ENCODE measurements around the gene NFE2L2. TPM values are rescaled to one million over a fixed set of nuclear protein-coding genes. Genes with fewer than 3 reads are reported as not detected.
"Not testable (repeated sequence)": the region's sequence is repeated elsewhere in the genome, so short reads cannot be mapped to it uniquely, and the experiment has no call there.

Gene NFE2L2
- total RNA-seq, 2 donors from 2014 or later: 58.0 to 65.5 TPM

GRCh38 chr2:177212106-177212890 lies 52.2 kb downstream of the NFE2L2 start, which contains the start of gene HNRNPA3:
Gene HNRNPA3, plus strand, starts transcription at chr2:177212794. Its CDS starts 6 bp downstream, at chr2:177212800.
- H3K4me3 Mint-ChIP-seq: peak within 1 kb of the TSS; percentile 94
- peak; percentile 99 to 100 (median 100) for DNase-seq
- peaks cover 27% of the 10 kb centered on the region for H3K4me1 Mint-ChIP-seq
- ATAC-seq: peak; percentile 85
- H3K27ac Mint-ChIP-seq: peak within 1 kb of the TSS; percentile 99
- H3K36me3 Mint-ChIP-seq (ENCODE audit: low read depth): peaks cover 12% of the 10 kb centered on the region
- H3K9me3 ChIP-seq (ENCODE audit: control insufficient read depth, low read length, poor library complexity, severe bottlenecking): no peaks in the 10 kb centered on the region
- H3K27me3 Mint-ChIP-seq: no peaks in the 10 kb centered on the region

DNA sequence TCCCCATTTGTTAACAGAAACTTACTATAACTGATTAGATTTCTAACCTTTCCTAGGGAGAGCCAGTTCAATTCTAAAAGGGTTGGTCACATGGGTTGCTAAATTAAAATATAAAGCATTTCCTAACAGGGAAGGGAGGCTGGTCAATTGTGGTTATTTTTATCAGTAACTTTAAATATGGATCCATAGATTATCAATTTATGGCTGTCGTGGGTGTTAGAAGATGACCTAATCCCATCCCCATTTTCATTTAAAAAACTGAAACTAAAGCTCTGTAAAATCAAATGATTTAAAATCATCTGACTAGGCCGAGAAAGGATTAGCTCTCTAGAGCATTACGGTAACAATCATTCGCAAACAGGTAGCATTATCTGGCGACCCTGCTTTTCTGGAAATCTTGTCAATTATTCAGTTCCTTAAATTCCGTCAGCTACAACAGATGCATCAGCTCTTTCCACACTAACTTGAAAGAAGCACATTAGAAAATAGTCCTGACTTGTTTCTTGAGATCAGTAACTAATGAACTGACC lies 52.9 kb downstream of the NFE2L2 start:
- no peaks in the 10 kb centered on the region for H3K27me3 Mint-ChIP-seq
- ATAC-seq: no peak
- peak overlapping the region; percentile 94 for H3K4me3 Mint-ChIP-seq
- peaks cover 25% of the 10 kb centered on the region for H3K4me1 Mint-ChIP-seq
- DNase-seq: no peak
- peaks cover 10% of the 10 kb centered on the region for H3K36me3 Mint-ChIP-seq (ENCODE audit: low read depth)
- H3K9me3 ChIP-seq (ENCODE audit: control insufficient read depth, low read length, poor library complexity, severe bottlenecking): no peaks in the 10 kb centered on the region
- peak overlapping the region; percentile 99 for H3K27ac Mint-ChIP-seq

- Mint-ChIP-seq H3K27me3 (no peaks in the 10 kb centered on the region), H3K4me1 (peaks cover 24% of the 10 kb centered on the region), H3K27ac (peak overlapping the region; percentile 99), H3K36me3 (ENCODE audit: low read depth) (peaks cover 6% of the 10 kb centered on the region), H3K4me3 (peak overlapping the region; percentile 94)
- H3K9me3 ChIP-seq (ENCODE audit: control insufficient read depth, low read length, poor library complexity, severe bottlenecking): no peaks in the 10 kb centered on the region
- DNase-seq (no peak), ATAC-seq (no peak)
Measured at GRCh38 chr2:177211169-177211568, 53.4 kb downstream of the NFE2L2 start.

GRCh38 chr2:177207101-177207500 lies 57.4 kb downstream of the NFE2L2 start:
- peak overlapping the region; percentile 24 for H3K27ac Mint-ChIP-seq
- H3K36me3 Mint-ChIP-seq (ENCODE audit: low read depth): no peaks in the 10 kb centered on the region
- H3K4me3 Mint-ChIP-seq: no peak overlapping the region
- no peaks in the 10 kb centered on the region for H3K27me3 Mint-ChIP-seq
- DNase-seq (no peak), ATAC-seq (no peak)
- no peaks in the 10 kb centered on the region for H3K9me3 ChIP-seq (ENCODE audit: control insufficient read depth, low read length, poor library complexity, severe bottlenecking)
- peaks cover 9% of the 10 kb centered on the region for H3K4me1 Mint-ChIP-seq

DNA sequence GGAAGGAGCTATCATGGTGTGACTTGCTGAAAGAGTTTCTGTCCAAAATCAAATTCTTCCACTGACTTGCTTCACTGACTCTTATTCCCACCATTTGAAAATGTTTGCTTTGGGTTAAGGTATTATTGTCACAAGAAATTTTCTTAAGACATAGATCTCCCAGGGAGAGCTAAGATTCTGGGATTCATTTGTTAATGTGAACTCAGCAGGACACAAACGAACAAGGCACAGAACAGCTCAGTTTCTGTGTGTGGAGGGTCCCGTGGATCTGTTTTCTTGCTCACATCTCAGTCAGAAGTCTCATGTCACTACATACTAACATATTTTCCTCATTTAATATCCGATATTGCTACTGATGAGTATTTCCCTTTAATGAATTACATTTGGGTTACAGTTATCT lies 60.1 kb downstream of the NFE2L2 start:
- Mint-ChIP-seq H3K36me3 (ENCODE audit: low read depth) (no peaks in the 10 kb centered on the region), H3K27ac (no peak overlapping the region), H3K27me3 (no peaks in the 10 kb centered on the region), H3K4me3 (no peak overlapping the region), H3K4me1 (peaks cover 3% of the 10 kb centered on the region)
- ATAC-seq (no peak), DNase-seq (no peak)
- no peaks in the 10 kb centered on the region for H3K9me3 ChIP-seq (ENCODE audit: control insufficient read depth, low read length, poor library complexity, severe bottlenecking)

DNA sequence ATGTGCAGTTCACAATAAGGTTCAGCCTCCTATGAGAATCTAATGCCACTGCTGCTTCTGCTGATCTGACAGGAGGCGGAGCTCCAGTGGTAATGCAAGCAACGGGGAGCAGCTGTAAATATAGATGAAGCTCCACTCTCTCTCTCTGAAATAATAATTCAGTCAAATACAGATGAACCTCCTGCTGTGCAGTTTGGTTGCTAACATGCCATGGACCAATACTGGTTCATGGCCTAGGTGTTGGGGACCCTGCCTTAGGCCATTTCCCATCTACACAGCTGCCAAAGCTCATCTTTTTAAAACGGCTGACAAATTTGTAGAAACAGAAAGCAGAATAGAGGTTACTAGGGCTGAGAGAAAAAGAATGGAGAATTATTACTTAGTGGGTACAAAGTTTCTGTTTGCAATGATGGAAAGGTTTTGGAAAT lies 62.6 kb downstream of the NFE2L2 start:
- Mint-ChIP-seq H3K27me3 (no peaks in the 10 kb centered on the region), H3K36me3 (ENCODE audit: low read depth) (no peaks in the 10 kb centered on the region), H3K27ac (no peak overlapping the region), H3K4me1 (peaks cover 3% of the 10 kb centered on the region), H3K4me3 (no peak overlapping the region)
- ATAC-seq: no peak
- H3K9me3 ChIP-seq (ENCODE audit: control insufficient read depth, low read length, poor library complexity, severe bottlenecking): no peaks in the 10 kb centered on the region
- DNase-seq: no peak

- ATAC-seq; H3K27ac Mint-ChIP-seq; H3K27me3 Mint-ChIP-seq; H3K4me3 Mint-ChIP-seq; DNase-seq; H3K36me3 Mint-ChIP-seq (ENCODE audit: low read depth); H3K9me3 ChIP-seq (ENCODE audit: control insufficient read depth, low read length, poor library complexity, severe bottlenecking); H3K4me1 Mint-ChIP-seq: not testable (repeated sequence)
Measured at GRCh38 chr2:177200419-177200818, 64.1 kb downstream of the NFE2L2 start.

DNA sequence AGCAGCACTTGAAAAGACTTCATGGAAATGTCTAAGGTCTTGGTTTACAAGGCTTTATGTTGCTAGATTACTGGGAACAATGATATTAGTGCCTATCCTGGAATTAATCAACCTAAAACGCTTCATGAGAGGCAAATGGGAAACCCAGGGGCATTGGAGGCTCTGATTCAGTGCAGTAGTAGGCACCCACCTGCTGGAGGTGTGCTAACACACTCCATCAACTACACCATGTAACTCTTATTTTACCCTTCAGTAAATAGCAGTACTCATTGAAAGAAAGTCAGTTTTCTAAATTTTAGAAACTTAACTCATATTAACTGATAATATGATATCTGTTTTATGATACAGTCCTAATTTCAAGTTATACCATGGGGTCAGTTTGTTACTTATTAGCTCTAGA lies 69.3 kb downstream of the NFE2L2 start:
- H3K27me3 Mint-ChIP-seq: no peaks in the 10 kb centered on the region
- no peak overlapping the region for H3K4me3 Mint-ChIP-seq
- H3K4me1 Mint-ChIP-seq: no peaks in the 10 kb centered on the region
- no peak overlapping the region for H3K27ac Mint-ChIP-seq
- no peaks in the 10 kb centered on the region for H3K9me3 ChIP-seq (ENCODE audit: control insufficient read depth, low read length, poor library complexity, severe bottlenecking)
- ATAC-seq: peak; percentile 56
- no peaks in the 10 kb centered on the region for H3K36me3 Mint-ChIP-seq (ENCODE audit: low read depth)
- no peak for DNase-seq

- Mint-ChIP-seq H3K4me1 (no peaks in the 10 kb centered on the region), H3K4me3 (no peak overlapping the region), H3K27ac (no peak overlapping the region), H3K27me3 (no peaks in the 10 kb centered on the region), H3K36me3 (ENCODE audit: low read depth) (no peaks in the 10 kb centered on the region)
- no peaks in the 10 kb centered on the region for H3K9me3 ChIP-seq (ENCODE audit: control insufficient read depth, low read length, poor library complexity, severe bottlenecking)
- no peak for DNase-seq
- ATAC-seq: no peak
Measured at GRCh38 chr2:177193240-177193639, 71.3 kb downstream of the NFE2L2 start.

DNA sequence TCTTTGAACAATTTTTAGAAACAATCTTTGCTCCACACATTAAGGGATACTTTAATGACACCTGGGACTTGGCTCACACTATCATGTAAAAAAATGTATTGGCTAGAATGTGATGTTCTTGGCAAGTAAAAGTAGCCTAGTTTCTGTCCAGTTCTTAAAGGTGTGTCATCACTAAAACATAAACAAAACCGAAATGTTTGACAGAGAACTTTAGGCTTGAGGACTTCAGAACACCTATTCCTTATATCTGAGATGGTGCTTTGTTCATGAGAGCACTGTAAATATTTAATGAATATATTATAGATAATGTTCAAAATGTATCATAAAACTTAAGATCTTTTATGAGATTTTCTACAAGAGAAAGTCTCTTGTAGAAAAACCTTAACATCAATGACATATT lies 71.7 kb downstream of the NFE2L2 start:
- ATAC-seq (no peak), DNase-seq (no peak)
- no peaks in the 10 kb centered on the region for H3K9me3 ChIP-seq (ENCODE audit: control insufficient read depth, low read length, poor library complexity, severe bottlenecking)
- H3K36me3 Mint-ChIP-seq (ENCODE audit: low read depth): no peaks in the 10 kb centered on the region
- no peak overlapping the region for H3K4me3 Mint-ChIP-seq
- no peaks in the 10 kb centered on the region for H3K27me3 Mint-ChIP-seq
- H3K4me1 Mint-ChIP-seq: no peaks in the 10 kb centered on the region
- H3K27ac Mint-ChIP-seq: no peak overlapping the region

DNA sequence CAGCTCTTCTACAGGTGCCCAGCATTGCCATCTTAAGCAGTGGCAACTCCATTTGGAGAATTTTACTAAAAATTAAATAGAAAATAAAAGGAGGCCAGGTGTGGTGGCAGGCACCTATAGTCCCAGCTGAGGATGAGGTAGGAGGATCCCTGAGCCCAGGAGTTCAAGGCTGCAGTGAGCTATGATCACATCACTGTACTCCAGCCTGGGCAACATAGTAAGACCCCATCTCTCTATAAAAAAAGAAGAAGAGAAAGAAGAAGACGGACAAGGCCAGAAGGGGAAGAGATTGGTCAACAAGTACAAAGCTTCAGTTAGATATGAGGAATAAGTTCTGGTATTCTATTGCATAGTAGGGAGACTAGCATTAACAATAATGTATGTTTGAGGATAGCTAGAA lies 73.6 kb downstream of the NFE2L2 start:
- ATAC-seq: no peak
- H3K4me3 Mint-ChIP-seq: no peak overlapping the region
- H3K27ac Mint-ChIP-seq: peak overlapping the region; percentile 2
- no peak for DNase-seq
- H3K4me1 Mint-ChIP-seq: no peaks in the 10 kb centered on the region
- no peaks in the 10 kb centered on the region for H3K36me3 Mint-ChIP-seq (ENCODE audit: low read depth)
- H3K9me3 ChIP-seq (ENCODE audit: control insufficient read depth, low read length, poor library complexity, severe bottlenecking): no peaks in the 10 kb centered on the region
- no peaks in the 10 kb centered on the region for H3K27me3 Mint-ChIP-seq

- Mint-ChIP-seq H3K27me3 (no peaks in the 10 kb centered on the region), H3K4me1 (no peaks in the 10 kb centered on the region), H3K36me3 (ENCODE audit: low read depth) (no peaks in the 10 kb centered on the region), H3K27ac (no peak overlapping the region), H3K4me3 (no peak overlapping the region)
- DNase-seq (no peak), ATAC-seq (no peak)
- H3K9me3 ChIP-seq (ENCODE audit: control insufficient read depth, low read length, poor library complexity, severe bottlenecking): no peaks in the 10 kb centered on the region
Measured at GRCh38 chr2:177188482-177189469, 75.8 kb downstream of the NFE2L2 start.

Data from T-helper 17 cell (primary cell).